ACC112 (cell line): ENCODE data around the gene PPP1R16B.
"Not testable (repeated sequence)": the region's sequence is repeated elsewhere in the genome, so short reads cannot be mapped to it uniquely, and the experiment has no call there.

ENCODE experiments used
- H2AFZ ChIP-seq: fragments of 200-600 bp; sonication (generic); one replicate; pipeline ENCODE4 v1.6.0; 2017; ENCODE audit warnings: antibody characterized with exemption, low read length; ENCODE audit not compliant: unreplicated experiment
- H3K27ac ChIP-seq: fragments of 200-600 bp; sonication (generic); 2 replicates; pipeline ENCODE4 v1.5.1; 2014; ENCODE audit warnings: low read depth, mild to moderate bottlenecking, antibody characterized with exemption, low read length, moderate library complexity
- H3K27me3 ChIP-seq: fragments of 200-600 bp; sonication (generic); 2 replicates; pipeline ENCODE4 v1.6.1; 2014; ENCODE audit warnings: mild to moderate bottlenecking, antibody characterized with exemption, low read length, moderate library complexity, mixed read lengths; ENCODE audit not compliant: insufficient read depth
- H3K36me3 ChIP-seq: fragments of 200-600 bp; sonication (generic); 2 replicates; pipeline ENCODE4 v1.6.1; 2016; ENCODE audit warnings: mild to moderate bottlenecking, antibody characterized with exemption, low read length, moderate library complexity, mixed read lengths; ENCODE audit not compliant: insufficient read depth
- H3K4me1 ChIP-seq: fragments of 200-600 bp; sonication (generic); one replicate; pipeline ENCODE4 v1.6.1; 2016; ENCODE audit warnings: low read length, mixed read lengths; ENCODE audit not compliant: insufficient read depth, unreplicated experiment, control insufficient read depth
- H3K4me3 ChIP-seq: fragments of 200-600 bp; sonication (generic); 2 replicates; pipeline ENCODE4 v1.5.1; 2014; ENCODE audit warnings: mild to moderate bottlenecking, low read depth, low read length
- H3K79me2 ChIP-seq: fragments of 200-600 bp; sonication (generic); one replicate; pipeline ENCODE4 v1.6.0; 2016; ENCODE audit warnings: low read length; ENCODE audit not compliant: control insufficient read depth, unreplicated experiment, insufficient read depth

Gene PPP1R16B

DNA sequence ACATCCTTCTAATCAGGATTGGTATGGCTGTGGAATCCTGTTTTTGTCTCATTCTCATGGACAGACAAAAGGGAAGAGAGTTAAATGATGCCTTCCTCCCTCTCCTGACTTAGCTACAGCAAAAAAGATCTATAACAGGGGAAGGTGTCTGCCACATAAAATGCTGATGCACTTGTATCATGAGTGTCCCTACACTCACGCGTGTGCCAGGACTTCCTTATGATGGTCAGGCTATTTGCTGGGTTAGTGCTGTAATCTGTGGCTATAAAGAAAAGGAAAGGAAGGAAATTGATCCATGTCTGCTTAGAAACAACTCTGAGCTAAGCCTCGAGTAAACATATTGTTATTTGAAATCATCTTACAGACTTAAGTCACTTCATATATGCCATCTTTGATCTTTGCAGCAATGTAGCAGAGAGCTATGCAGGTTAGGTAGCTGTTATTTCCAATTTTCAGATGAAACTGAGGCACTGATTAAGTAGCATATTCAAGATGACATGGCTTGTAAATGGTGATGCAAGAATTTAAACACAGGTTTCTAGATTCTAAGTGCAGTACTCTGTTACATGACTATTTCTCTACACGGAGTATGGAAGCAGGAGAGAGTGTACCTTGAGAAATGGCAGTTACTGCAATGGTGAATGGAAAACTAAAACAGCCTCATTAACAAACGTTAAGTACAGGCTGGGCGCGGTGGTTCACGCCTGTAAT is 148.3 kb downstream of the PPP1R16B start:
- H2AFZ ChIP-seq, result no peak overlapping the region
- H3K4me1 ChIP-seq, result no peaks in the 10 kb centered on the region
- no peak overlapping the region for H3K27ac ChIP-seq
- H3K27me3 ChIP-seq, result no peaks in the 10 kb centered on the region
- no peak overlapping the region for H3K4me3 ChIP-seq
- peaks cover 19% of the 10 kb centered on the region for H3K36me3 ChIP-seq
- H3K79me2 ChIP-seq, result peaks cover 4% of the 10 kb centered on the region

- Histone ChIP-seq H3K79me2 (peaks cover 2% of the 10 kb centered on the region), H3K27ac (no peak overlapping the region), H3K36me3 (peaks cover 9% of the 10 kb centered on the region), H3K27me3 (no peaks in the 10 kb centered on the region), H3K4me3 (no peak overlapping the region), H3K4me1 (peaks cover 7% of the 10 kb centered on the region), H2AFZ (no peak overlapping the region)
Observed at GRCh38 chr20:38957235-38957876, 151.9 kb downstream of the PPP1R16B start.

GRCh38 chr20:38957915-38958485 is 152.5 kb downstream of the PPP1R16B start:
- Histone ChIP-seq H2AFZ (no peak overlapping the region), H3K27ac (no peak overlapping the region), H3K4me3 (no peak overlapping the region), H3K36me3 (peaks cover 4% of the 10 kb centered on the region), H3K4me1 (peaks cover 8% of the 10 kb centered on the region), H3K27me3 (no peaks in the 10 kb centered on the region), H3K79me2 (peaks cover 8% of the 10 kb centered on the region)

DNA sequence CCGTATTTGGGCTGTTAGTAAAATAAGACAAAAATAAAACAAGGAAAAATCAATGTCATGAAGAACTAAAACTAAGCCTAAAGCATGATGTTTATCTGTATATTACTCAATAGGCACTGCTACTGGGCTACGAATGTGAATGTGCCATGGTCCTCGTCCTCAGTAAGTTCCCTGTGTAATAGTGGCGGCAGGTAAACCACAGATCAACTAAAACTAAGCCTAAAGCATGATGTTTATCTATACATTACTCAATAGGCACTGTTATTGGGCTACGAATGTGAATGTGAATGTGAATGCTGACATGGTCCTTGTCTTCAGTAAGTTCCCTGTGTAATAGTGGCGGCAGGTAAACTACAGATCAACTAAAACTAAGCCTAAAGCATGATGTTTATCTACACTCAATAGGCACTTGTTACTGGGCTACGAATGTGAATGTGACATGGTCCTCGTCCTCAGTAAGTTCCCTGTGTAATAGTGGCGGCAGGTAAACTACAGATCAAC is 154.7 kb downstream of the PPP1R16B start:
- peaks cover 28% of the 10 kb centered on the region for H3K79me2 ChIP-seq
- H3K4me1 ChIP-seq, result peaks cover 14% of the 10 kb centered on the region
- not testable (repeated sequence) for H3K36me3 ChIP-seq, H3K27ac ChIP-seq, H3K27me3 ChIP-seq, H2AFZ ChIP-seq, H3K4me3 ChIP-seq

DNA sequence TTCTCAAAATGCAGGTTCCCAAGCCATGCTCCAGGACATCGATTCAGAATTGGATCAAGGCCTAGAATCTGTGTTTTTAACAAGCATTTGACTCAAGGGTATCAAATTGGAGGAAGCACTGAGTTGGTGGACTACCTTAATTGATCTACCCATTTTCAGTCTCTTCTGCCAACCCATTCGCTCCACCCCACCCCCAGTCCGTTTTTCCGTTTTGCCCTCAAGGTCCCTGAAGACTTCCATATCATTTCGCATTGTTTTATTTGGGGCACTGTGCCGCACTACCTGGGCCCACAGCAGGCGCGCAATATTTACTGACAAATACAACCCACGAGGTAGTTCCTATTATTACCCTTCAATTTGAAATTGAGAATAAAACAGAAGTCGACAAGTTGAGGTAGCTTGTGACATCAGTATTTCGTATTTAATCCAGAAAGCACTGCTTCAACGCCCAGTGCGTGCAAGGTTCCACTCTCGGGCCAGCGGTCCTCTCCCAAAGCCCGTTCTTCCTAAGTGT is 156.1 kb downstream of the PPP1R16B start:
- Histone ChIP-seq H3K4me1 (peaks cover 14% of the 10 kb centered on the region), H3K27me3 (no peaks in the 10 kb centered on the region), H3K79me2 (peaks cover 40% of the 10 kb centered on the region), H3K27ac (peak overlapping the region; percentile 46), H3K36me3 (no peaks in the 10 kb centered on the region), H3K4me3 (peak overlapping the region; percentile 88), H2AFZ (peak overlapping the region; percentile 71)

- no peaks in the 10 kb centered on the region for H3K36me3 ChIP-seq
- H3K27ac ChIP-seq, result peak within 1 kb of the TSS; percentile 88
- H3K27me3 ChIP-seq, result no peaks in the 10 kb centered on the region
- H3K79me2 ChIP-seq, result peaks cover 47% of the 10 kb centered on the region
- H3K4me1 ChIP-seq, result peaks cover 14% of the 10 kb centered on the region
- peak within 1 kb of the TSS; percentile 98 for H2AFZ ChIP-seq
- peak within 1 kb of the TSS; percentile 88 for H3K4me3 ChIP-seq
Observed at GRCh38 chr20:38962044-38962927, 156.8 kb downstream of the PPP1R16B start, which contains the start of gene DHX35. DHX35 (plus strand) TSS chr20:38962344; CDS start chr20:38962368, 24 bp downstream.

DNA sequence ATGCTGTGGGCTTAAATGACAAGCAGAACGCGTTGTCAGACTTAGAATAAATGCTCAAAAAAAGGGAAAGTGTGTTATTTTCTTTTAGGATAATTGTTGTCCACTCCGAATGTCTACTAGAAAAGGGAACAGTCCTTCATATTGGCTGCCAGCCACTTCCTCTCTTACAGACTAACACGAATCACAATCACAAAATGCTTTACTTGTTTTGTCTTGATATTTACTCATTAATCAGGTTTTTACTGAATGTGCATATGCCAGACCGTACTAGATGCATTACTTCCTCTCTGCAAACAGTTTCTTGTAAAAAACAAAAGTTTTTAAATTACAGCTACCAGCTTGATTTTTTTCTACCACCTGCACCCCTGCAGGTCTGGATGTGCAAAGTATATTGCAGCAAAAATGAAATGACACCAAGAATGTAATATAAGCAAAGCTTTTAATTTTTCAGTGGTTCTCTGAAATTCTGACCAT is 157.5 kb downstream of the PPP1R16B start:
- H2AFZ ChIP-seq, result peak overlapping the region; percentile 98
- H3K36me3 ChIP-seq, result no peaks in the 10 kb centered on the region
- peak overlapping the region; percentile 88 for H3K4me3 ChIP-seq
- H3K27ac ChIP-seq, result peak overlapping the region; percentile 88
- H3K4me1 ChIP-seq, result peaks cover 14% of the 10 kb centered on the region
- no peaks in the 10 kb centered on the region for H3K27me3 ChIP-seq
- peaks cover 53% of the 10 kb centered on the region for H3K79me2 ChIP-seq

GRCh38 chr20:38963745-38964144 is 158.2 kb downstream of the PPP1R16B start:
- Histone ChIP-seq H3K4me3 (no peak overlapping the region; the same call in 1 of the 2 replicates), H2AFZ (no peak overlapping the region), H3K27me3 (no peaks in the 10 kb centered on the region), H3K79me2 (peaks cover 54% of the 10 kb centered on the region), H3K36me3 (no peaks in the 10 kb centered on the region), H3K4me1 (peaks cover 14% of the 10 kb centered on the region), H3K27ac (no peak overlapping the region)

GRCh38 chr20:38965264-38965663 is 159.8 kb downstream of the PPP1R16B start:
- H3K4me3 ChIP-seq, result no peak overlapping the region
- peaks cover 26% of the 10 kb centered on the region for H3K4me1 ChIP-seq
- H3K36me3 ChIP-seq, result no peaks in the 10 kb centered on the region
- H2AFZ ChIP-seq, result no peak overlapping the region
- no peaks in the 10 kb centered on the region for H3K27me3 ChIP-seq
- H3K79me2 ChIP-seq, result peaks cover 54% of the 10 kb centered on the region
- no peak overlapping the region for H3K27ac ChIP-seq

DNA sequence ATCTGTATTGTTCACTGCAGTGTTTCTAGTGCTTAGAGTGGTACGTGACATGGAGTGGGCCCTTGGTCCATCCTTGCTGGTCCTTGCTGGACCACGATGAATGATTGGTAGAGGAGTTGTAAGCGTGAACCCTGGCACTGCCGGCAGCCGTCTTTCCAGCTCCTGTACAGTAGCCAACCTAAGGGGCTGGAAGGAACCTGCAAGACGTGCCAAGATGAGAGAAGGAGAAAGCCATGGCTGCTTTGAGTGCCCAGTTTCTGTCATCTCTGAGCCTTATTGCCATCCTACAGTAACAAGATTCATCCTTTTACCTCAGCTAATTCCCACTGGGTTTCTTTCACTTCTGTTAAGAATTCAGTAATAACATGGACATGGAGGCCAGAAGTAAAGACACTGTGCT is 162.6 kb downstream of the PPP1R16B start:
- H3K4me3 ChIP-seq, result no peak overlapping the region
- H3K79me2 ChIP-seq, result peaks cover 45% of the 10 kb centered on the region
- H3K27me3 ChIP-seq, result no peaks in the 10 kb centered on the region
- no peak overlapping the region for H2AFZ ChIP-seq
- no peak overlapping the region for H3K27ac ChIP-seq
- no peaks in the 10 kb centered on the region for H3K36me3 ChIP-seq
- peaks cover 24% of the 10 kb centered on the region for H3K4me1 ChIP-seq
